Hepatocyte (in vitro differentiated cells): ENCODE data around the gene SCRT2.

Experiments used
- CTCF ChIP-seq: fragments of 200-600 bp; sonication (generic); IDR thresholded peaks from 2 replicates; pipeline ENCODE4 v1.5.1; 2016; ENCODE audit warnings: antibody characterized with exemption, mild to moderate bottlenecking; ENCODE audit not compliant: poor library complexity
- EZH2phosphoT487 ChIP-seq: fragments of 200-600 bp; sonication (generic); IDR thresholded peaks from one replicate; pipeline ENCODE4 v1.6.1; 2018; ENCODE audit warnings: antibody characterized with exemption, mild to moderate bottlenecking, low read depth, moderate library complexity; ENCODE audit not compliant: unreplicated experiment, severe bottlenecking

- TF ChIP-seq CTCF = no peak
- no peak for TF ChIP-seq EZH2phosphoT487
Measured at GRCh38 chr20:671252-672030, 4.2 kb downstream of the SCRT2 start.
